Stimulated activated CD8-positive, alpha-beta memory T cell treated with anti-CD3 and anti-CD28 coated beads, Interleukin-7, amount 100 ng/mL, for 24 hours (primary cell): ENCODE measurements around the gene GPR132.
A peak's percentile ranks its signal among the peaks of the same experiment; 100 is the strongest.

Experiments used
- DNase-seq: peaks from one replicate; pipeline ENCODE4 v3.0.0-alpha.2; 2020; ENCODE audit warnings: low read depth

GPR132 gene

DNA sequence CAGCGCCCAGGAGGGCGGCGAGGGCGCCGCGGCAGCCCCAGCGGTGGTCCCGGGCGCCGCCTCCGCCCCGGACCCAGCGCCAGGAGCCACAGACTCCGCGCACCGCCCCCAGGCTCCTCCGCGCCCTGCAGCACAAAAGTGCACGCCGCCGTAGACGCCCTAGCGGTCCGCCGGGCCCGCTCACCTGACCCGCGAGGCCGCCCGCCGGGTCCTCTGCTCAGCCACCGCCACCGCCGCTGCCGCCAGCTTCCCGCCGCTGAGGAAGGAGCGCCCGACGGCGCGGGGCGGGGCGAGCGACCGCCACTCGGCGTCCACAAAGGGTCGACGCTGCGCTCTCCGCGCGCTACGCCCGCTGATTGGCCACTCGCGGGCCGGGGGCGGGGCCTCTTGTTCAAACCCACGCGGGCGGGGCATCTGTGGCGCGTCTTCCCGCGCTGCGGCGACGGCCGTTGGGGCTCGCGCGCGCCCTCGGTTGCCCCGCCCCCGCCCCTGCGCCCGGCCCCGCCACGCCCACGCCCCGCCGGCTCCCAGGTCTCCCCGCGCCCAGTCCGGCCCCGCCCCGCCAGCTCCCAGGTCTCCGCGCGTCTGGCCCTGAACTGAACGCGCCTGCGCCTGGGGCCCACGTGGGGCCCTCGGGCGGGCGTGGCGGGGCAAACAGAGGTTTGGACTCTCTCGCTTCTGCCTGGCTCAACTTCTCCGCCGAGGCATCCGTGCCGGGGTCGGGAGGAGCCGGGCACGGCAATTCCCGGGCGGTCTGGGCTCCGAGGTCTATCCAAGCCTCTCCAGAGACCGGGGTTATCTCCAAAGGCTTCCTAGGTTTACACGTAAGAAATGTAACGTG is 44.2 kb downstream of the GPR132 start, which contains the start of gene CDCA4:
TSS of gene CDCA4 (minus strand) at position 269 of the 841 bp plus-strand sequence. CDS start 9,154 bp downstream, outside the sequence.
- peak; percentile 95 for DNase-seq

- peak; percentile 23 for DNase-seq
Measured at GRCh38 chr14:105019861-105020814, 45.1 kb downstream of the GPR132 start.

- DNase-seq = no peak
Measured at GRCh38 chr14:105018414-105018813, 46.8 kb downstream of the GPR132 start.

DNA sequence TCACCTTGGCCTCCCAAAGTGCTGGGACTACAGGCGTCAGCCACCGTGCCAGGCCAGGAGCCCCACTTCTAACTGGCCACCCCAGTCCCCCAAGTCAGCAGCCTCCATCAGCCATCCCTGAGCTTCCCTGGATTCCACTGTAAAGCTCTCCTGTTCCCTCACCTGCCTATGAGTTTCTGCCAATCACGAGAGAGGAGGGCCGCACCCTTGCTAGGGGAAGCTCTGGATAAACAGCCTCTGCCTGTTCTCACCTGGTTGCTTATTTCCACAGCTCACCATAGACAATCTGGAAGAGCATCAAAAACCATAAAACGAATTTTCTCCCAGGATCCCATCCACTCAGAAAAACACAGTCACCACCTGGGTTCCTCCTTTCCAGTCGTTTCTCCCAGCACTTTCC is 49.3 kb downstream of the GPR132 start:
- no peak for DNase-seq

- no peak for DNase-seq
Measured at GRCh38 chr14:105015242-105015641, 50.0 kb downstream of the GPR132 start.

- no peak for DNase-seq
Measured at GRCh38 chr14:105014631-105015030, 50.6 kb downstream of the GPR132 start.

GRCh38 chr14:105014032-105014431 is 51.2 kb downstream of the GPR132 start:
- DNase-seq = no peak

DNA sequence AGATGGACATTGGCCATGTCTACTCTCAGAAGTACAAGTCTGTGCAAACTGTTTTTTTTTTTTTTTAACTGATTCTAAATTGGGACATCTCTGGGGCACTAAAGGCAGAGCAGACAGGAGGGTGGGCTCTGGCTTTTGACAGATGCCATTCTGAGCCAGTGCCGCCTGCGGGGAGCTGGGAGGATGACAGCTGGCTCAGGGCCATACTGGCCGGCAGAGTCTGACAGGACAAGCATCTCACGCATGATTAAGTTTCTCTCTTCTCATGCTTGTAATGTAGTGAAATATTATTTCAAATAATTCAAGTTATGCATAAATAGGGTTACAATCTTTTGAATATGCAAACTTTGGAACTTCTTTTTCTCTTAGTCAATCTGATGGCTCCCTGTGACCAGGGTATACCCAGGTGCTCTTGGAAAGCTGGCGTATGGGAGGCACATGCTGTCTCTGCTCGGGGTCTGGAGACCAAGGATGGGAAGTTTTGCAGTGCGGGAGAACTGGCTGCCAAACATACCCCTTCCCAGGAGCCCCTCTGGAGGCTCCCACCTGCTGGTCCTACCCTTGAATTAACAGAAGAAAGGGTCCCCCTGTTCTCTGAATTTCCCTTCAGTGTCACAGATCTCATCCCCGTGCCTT is 52.0 kb downstream of the GPR132 start:
- no peak for DNase-seq

DNA sequence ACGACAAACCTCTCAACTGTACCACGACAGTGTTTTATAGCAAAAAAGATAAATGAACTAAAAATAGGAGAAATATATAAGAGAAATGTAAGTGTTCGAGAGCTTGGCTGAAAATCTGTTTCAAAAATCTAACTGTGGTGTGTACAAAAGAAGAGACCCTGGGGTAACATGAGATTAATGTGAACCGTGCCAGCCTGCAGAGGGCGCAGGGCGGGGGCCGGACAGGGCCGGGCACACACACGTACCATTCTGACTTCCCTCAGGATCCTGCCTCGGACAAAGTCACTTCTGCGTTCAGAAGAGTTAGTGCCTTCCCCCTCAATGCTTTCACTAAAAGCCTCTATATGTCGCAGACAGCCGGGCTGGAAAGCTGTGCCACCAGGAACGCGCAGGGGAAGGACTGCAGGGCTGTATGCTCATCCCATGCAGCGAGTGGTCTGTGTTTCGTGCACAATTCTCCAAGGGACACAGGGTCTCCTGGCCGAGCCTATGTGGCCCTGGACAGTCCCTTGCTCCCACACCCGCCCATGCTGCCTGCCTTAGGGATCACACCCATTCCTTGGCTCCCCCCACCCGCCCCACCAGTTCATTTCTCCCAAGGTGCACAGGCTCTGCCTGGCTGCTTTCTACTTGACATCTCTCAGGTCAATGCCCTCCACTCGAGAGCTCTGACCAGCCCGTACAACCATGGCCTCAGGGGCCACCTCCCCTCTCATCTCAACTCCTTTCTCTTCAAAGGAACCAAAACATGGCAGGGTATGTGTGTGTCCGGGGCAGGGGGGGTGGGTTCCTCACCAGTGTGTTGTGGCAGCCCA is 52.9 kb downstream of the GPR132 start:
- no peak for DNase-seq

GRCh38 chr14:105011312-105011990 is 53.8 kb downstream of the GPR132 start:
- DNase-seq = no peak

DNA sequence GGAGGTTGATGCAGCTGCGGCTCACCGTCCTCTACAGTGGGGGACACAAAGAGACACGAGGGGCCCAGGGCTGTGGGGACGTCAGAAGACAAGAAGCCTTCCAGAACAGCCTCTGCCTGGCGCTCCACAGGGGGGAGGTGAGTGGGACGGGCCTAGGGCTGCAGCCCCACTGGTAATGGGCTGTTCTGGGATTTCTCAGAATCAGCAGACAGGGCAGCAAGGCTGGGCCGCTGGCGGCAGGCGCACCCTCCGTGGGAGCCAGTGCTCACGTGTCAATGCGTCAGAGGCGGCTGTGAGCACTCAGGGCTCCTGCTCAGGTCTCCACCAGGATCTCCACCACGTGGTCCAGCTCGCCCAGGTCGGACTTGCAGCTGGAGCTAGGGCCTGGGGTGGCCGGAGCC is 54.3 kb downstream of the GPR132 start:
- DNase-seq = no peak

DNA sequence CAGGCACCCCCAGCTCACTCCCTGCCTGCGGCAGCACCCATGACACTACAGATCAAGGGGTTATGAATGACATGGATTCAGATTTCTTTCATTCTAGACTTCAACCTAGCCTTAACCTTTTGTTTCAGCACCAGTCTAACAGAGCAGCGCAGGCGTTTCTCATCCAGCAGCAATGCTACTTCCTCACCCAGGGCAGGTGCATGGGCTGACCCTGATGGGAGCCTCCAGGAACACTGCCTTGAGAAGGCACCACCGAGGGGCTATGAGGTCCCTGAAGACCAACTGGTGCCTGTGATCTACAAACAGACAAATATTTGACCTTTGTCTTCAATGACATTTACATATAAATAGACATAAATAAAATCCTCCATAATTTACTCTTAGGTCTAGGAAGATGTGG is 55.1 kb downstream of the GPR132 start:
- no peak for DNase-seq

GRCh38 chr14:105007593-105008264 is 57.5 kb downstream of the GPR132 start:
- no peak for DNase-seq

DNA sequence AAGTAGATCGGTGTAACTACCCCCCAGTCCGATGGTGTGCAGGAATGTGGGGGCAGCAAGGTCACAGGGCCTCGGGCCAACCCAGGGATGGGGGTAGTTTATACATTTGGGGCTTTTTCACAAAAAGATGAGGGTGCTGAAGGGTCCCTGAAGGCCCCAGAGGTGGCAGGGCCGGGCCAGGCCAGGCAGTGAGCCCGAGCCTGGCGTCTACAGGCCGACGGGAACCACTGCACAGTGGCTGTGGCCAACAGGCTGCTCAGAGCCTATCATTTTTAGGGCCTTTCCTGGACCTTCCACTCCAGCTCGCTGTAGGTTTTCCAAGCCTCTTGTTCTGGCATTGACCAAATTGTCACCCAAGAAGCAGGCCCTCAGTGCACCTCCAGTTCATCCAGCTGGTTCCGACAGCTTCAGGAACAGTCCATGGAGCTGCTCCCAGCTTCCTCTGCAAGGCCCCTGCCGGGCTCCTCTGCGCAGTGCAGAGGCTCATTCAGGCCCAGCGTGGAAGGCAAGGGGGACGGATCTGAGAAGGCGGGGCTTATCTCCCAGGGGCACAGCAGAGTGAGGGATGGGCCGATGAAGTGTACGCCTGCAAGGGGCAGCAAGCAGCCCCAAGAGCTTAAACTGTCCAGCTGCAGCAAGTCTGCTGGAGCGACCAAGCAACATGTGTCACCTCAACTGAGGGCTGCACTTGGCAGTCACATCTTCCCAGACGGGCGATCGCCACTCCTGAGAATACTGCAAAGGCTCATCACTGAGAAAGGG is 58.2 kb downstream of the GPR132 start:
- no peak for DNase-seq

DNA sequence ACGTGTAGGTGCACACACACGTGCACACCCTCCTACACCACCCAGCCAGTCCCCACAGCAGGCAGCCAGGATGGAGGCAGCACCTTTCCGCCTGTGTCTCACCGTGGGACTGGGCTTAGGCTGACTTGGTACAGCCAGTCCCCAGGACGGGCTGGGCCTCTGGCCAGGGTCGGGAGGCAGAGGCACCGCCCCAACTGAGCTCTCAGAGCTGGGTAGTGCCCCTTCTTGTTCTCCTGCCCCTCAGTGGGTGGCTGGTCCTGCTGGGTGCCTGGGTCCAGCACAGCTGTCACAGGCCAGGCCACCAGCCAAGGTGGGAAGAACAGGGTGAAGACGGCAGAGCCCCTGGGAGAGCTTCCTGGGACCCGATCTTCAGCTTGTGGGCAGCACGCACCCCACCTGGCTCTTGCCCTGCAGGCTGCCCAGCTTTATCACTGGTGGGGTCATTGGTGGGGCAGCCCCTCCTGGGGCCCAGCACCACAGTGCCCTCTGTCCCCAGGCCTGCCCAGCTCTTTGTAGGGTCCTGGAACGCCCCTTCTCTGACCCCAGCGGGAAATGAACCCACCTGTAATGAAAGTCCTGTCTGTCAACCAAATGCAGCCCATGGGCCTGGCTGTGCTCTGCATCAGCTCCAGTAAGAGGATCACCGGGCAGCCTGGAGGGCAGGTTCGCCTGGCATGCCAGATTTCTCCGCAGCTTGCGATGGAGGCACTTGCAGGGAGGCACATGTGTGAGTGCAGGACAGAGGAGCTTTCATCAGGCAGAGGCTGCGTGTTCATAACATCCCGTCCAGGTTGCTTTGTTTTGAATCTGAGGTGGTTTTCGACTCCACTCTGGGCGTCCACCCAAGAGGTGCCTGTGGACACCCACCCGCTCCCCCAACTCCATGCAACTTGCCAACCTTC is 59.0 kb downstream of the GPR132 start:
- DNase-seq = no peak

DNA sequence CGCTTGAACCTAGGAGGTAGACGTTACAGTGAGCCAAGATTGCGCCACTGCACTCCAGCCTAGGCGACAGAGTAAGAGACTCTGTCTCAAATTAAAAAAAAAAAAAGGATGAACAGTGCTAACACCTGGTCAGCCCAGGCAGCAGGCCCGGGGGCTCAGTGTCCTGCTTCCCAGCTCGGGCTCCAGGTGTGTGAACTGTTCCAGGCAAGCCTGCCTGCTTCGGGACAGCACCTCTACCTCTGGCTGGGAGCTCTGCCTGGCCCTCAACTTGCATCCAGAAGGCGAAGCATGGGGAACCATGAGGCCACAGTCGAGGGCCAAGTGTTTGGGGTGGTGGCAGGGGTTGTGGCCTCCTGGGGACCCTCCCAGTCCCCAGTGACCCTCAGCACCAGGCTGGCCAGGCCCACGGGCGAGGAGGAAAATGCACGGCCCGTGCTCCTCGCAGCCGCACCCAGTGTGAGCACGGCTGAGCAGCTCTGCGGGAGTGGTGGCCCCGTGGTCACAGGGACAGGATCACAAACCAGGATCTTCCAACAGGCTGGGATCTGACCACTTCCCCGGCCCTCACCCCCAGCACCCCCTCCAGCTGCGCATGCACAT is 59.8 kb downstream of the GPR132 start:
- no peak for DNase-seq
